Astrocyte of the spinal cord (primary cell): ENCODE measurements around the gene FOXN1.

Source experiments
- DNase-seq: peaks from one replicate; pipeline ENCODE4 v3.0.0; 2011; ENCODE audit warnings: low read depth, low spot score
- H3K4me3 ChIP-seq: 2 replicates; pipeline ENCODE4 v1.5.1; 2011; ENCODE audit warnings: low read depth, mild to moderate bottlenecking, low read length, moderate library complexity
- CTCF ChIP-seq: IDR thresholded peaks from 2 replicates; pipeline ENCODE4 v1.5.1; 2012; ENCODE audit warnings: low read depth, mild to moderate bottlenecking, low read length, inconsistent platforms
- in situ Hi-C: cut with HindIII; loops from 2 replicates; pipeline ENCODE4 v1.10.0; 2017; ENCODE audit warnings: low sequenced_read_pairs

FOXN1 gene

GRCh38 chr17:28544402-28545140 is 38.4 kb downstream of the FOXN1 start:
- no peak for TF ChIP-seq CTCF
- DNase-seq: no peak
- no peak overlapping the region for H3K4me3 ChIP-seq
- in situ Hi-C loops: no loop called here

GRCh38 chr17:28545141-28545503 is 39.0 kb downstream of the FOXN1 start:
- DNase-seq: no peak
- in situ Hi-C loops: no loop called here
- TF ChIP-seq CTCF: no peak
- no peak overlapping the region for H3K4me3 ChIP-seq

- DNase-seq: no peak
- H3K4me3 ChIP-seq: no peak overlapping the region
- in situ Hi-C loops: no loop called here
- no peak for TF ChIP-seq CTCF
Measured at GRCh38 chr17:28545787-28546415, 39.8 kb downstream of the FOXN1 start.

- TF ChIP-seq CTCF: no peak
- in situ Hi-C loops: no loop called here
- no peak overlapping the region for H3K4me3 ChIP-seq
- DNase-seq: no peak
Measured at GRCh38 chr17:28547096-28547622, 41.0 kb downstream of the FOXN1 start.

DNA sequence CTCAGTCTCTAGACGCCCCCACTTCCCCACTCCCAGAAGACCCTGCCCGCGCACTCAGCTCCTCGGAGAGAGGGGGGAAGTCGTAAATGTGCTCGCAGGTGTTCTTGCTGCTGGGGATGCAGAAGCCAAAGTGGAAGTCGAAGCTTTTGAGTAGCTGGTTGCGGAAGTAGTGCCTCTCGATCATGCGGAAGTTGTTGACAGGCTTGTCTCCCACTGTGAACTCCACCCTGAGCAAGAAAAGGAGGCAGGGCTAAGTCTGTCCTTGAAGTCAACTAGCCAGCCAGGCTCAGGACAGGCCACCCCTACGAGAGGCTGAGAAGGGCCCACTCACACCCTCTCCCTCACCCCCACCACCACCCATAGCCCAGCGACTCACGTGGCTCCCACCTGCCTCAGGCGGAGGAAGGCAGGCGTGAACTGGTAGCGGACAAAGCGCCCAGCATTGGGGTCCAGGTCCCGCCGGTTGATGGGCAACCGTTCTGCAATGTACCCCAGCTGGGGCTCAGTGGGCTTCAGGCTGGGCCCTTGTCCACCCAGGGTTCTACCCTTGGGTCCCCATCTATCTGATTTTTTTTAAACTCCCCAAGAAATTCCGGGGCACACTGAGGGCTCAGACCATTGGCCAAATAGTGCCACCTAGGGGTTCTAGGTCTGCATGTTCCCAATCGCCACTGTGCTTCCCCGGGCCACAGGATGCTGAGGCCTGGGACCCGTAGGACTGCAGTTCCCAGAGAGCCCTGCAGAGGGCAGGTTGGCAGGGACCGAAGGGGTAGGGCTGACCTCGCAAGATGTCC is 41.7 kb downstream of the FOXN1 start:
- H3K4me3 ChIP-seq: no peak overlapping the region
- in situ Hi-C loops: no loop called here
- DNase-seq: peak; percentile 60
- TF ChIP-seq CTCF: peak; percentile 97

- in situ Hi-C loops: no loop called here
- no peak overlapping the region for H3K4me3 ChIP-seq
- no peak for TF ChIP-seq CTCF
- no peak for DNase-seq
Measured at GRCh38 chr17:28548417-28549130, 42.4 kb downstream of the FOXN1 start.
